Liver (tissue), 9 donors: ENCODE measurements around the gene SCARB1. TPM values are rescaled to one million over a fixed set of nuclear protein-coding genes. Genes with fewer than 3 reads are reported as not detected.

ENCODE experiments used
- DNase-seq: peaks from one replicate; pipeline ENCODE4 v3.0.0-alpha.2; 2017; ENCODE audit warnings: low spot score
- H3K27ac ChIP-seq, 2 donors: one replicate each; pipeline ENCODE4 v1.7.0; 2013; ENCODE audit warnings: inconsistent platforms in 2 of 2, low read length in 2 of 2, control low read depth in 1 of 2, low read depth in 1 of 2, mild to moderate bottlenecking in 1 of 2
- H3K27me3 ChIP-seq, 4 donors: one replicate each; pipeline versions ENCODE4 v1.6.1 to v1.7.0; 2013; ENCODE audit warnings: low read length in 3 of 4, inconsistent platforms in 1 of 4, mild to moderate bottlenecking in 1 of 4, moderate library complexity in 1 of 4; ENCODE audit not compliant: control insufficient read depth in 4 of 4, insufficient read depth in 4 of 4
- H3K36me3 ChIP-seq, 4 donors: one replicate each; pipeline versions ENCODE4 v1.6.1 to v1.7.0; 2013; ENCODE audit warnings: low read length in 3 of 4, mild to moderate bottlenecking in 3 of 4, low read depth in 1 of 4, moderate library complexity in 1 of 4; ENCODE audit not compliant: control insufficient read depth in 4 of 4, insufficient read depth in 3 of 4
- H3K4me1 ChIP-seq, 4 donors: one replicate each; pipeline versions ENCODE4 v1.6.1 to v1.7.0; 2013; ENCODE audit warnings: low read length in 3 of 4, mild to moderate bottlenecking in 3 of 4, moderate library complexity in 1 of 4; ENCODE audit not compliant: control insufficient read depth in 4 of 4, insufficient read depth in 4 of 4
- H3K4me3 ChIP-seq, 3 donors: one replicate each; pipeline versions ENCODE4 v1.6.1 to v1.7.0; 2013; ENCODE audit warnings: low read length in 3 of 3, control low read depth in 1 of 3, low read depth in 1 of 3, mild to moderate bottlenecking in 1 of 3
- H3K9ac ChIP-seq, 2 donors: one replicate each; pipeline ENCODE4 v1.7.0; 2013; ENCODE audit warnings: low read length in 2 of 2, mild to moderate bottlenecking in 2 of 2, moderate library complexity in 2 of 2, control low read depth in 1 of 2, low read depth in 1 of 2
- H3K9me3 ChIP-seq, 4 donors: one replicate each; pipeline versions ENCODE4 v1.6.1 to v1.7.0; 2013; ENCODE audit warnings: low read length in 3 of 4; ENCODE audit not compliant: control insufficient read depth in 4 of 4
- ATF3 ChIP-seq: IDR thresholded peaks from 2 replicates; pipeline ENCODE4 v1.6.1; 2016; ENCODE audit warnings: antibody characterized with exemption
- EGR1 ChIP-seq, 2 donors: IDR thresholded peaks; 2 replicates each; pipeline ENCODE4 v1.6.1; 2016 to 2018; ENCODE audit warnings: antibody characterized with exemption in 2 of 2, low read depth in 2 of 2
- FOXA2 ChIP-seq: IDR thresholded peaks from 2 replicates; pipeline ENCODE4 v1.6.1; 2016; ENCODE audit warnings: antibody characterized with exemption
- GABPA ChIP-seq, 2 donors: IDR thresholded peaks in 1 of 2; conservative IDR thresholded peaks in 1 of 2; 2 replicates each; pipeline ENCODE4 v1.6.1; 2016; ENCODE audit warnings: antibody characterized with exemption in 2 of 2, mild to moderate bottlenecking in 1 of 2, moderate library complexity in 1 of 2
- HNF4A ChIP-seq, 2 donors: conservative IDR thresholded peaks; 2 replicates each; pipeline ENCODE4 v1.6.1; 2016; ENCODE audit warnings: antibody characterized with exemption in 2 of 2, mild to moderate bottlenecking in 2 of 2
- HNF4G ChIP-seq: IDR thresholded peaks from 2 replicates; pipeline ENCODE4 v1.6.1; 2016; ENCODE audit warnings: antibody characterized with exemption
- JUND ChIP-seq, 2 donors: IDR thresholded peaks; 2 replicates each; pipeline ENCODE4 v1.6.1; 2016; ENCODE audit warnings: antibody characterized with exemption in 2 of 2
- RXRA ChIP-seq, 2 donors: IDR thresholded peaks; 2 replicates each; pipeline ENCODE4 v1.6.1; 2017 to 2018; ENCODE audit warnings: antibody characterized with exemption in 2 of 2, mild to moderate bottlenecking in 1 of 2
- SP1 ChIP-seq: IDR thresholded peaks from 2 replicates; pipeline ENCODE4 v1.6.1; 2018; ENCODE audit warnings: antibody characterized with exemption, mild to moderate bottlenecking
- TAF1 ChIP-seq: conservative IDR thresholded peaks from 2 replicates; pipeline ENCODE4 v1.6.1; 2016; ENCODE audit warnings: antibody characterized with exemption, mild to moderate bottlenecking
- YY1 ChIP-seq: IDR thresholded peaks from 2 replicates; pipeline ENCODE4 v1.6.1; 2016; ENCODE audit warnings: antibody characterized with exemption, mild to moderate bottlenecking
- WGBS: extraction: QIAGEN DNeasy Blood & Tissue Kit; methylation state at CpG from one replicate; pipeline ENCODE4 v1.1.7; 2013; 5-methylcytosine and 5-hydroxymethylcytosine counted together
- polyA plus RNA-seq, 2 donors: library from polyadenylated mRNA; stranded (reverse) in 1 of 2; unstranded in 1 of 2; fragments of 200-250 nt in 1 of 2; fragments of >200 nt in 1 of 2; fragmentation: Nextera tagmentation in 1 of 2; extraction: Ambion mirVana in 1 of 2; gene quantifications; one replicate each; pipeline versions ENCODE4 v1.2.1 to v1.2.3, GENCODE V29; 2013 to 2015
- total RNA-seq, 2 donors: library from RNA; depleted of rRNA; stranded (reverse); fragments of >200 nt; gene quantifications; one replicate each; pipeline ENCODE4 v1.2.3, GENCODE V29; 2014
- TF ChIP-seq, protein P1 (sequence below): IDR thresholded peaks from 2 replicates; pipeline ENCODE4 v1.6.1; 2016; ENCODE audit warnings: antibody characterized with exemption
- TF ChIP-seq, protein P2 (sequence below): IDR thresholded peaks from 2 replicates; pipeline ENCODE4 v1.6.1; 2016; ENCODE audit warnings: antibody characterized with exemption
- donor health status: healthy.
- donor health status: healthy.
- donor health status: healthy.
- donor health status: healthy.
- donor health status: healthy.

The SCARB1 gene
- total and polyA plus RNA-seq, 4 donors: 85.3 to 289 (median 141) TPM

GRCh38 chr12:124875803-124876132, 12.1 kb upstream of the SCARB1 start:
- H3K27me3 ChIP-seq: no peaks in the 10 kb centered on the region
- peak overlapping the region in 1 of 2 donors; percentile 18 for H3K9ac ChIP-seq
- H3K4me1 ChIP-seq: peaks cover 6 to 39% (median 28%) of the 10 kb centered on the region in 4 donors
- 33% methylated on average over 2 of the region's 2 CpGs for WGBS
- peak overlapping the region in 1 of 2 donors; percentile 36 for H3K27ac ChIP-seq
- DNase-seq: no peak
- no peaks in the 10 kb centered on the region for H3K9me3 ChIP-seq
- H3K36me3 ChIP-seq: no peaks in the 10 kb centered on the region
- no peak overlapping the region for H3K4me3 ChIP-seq
- TF ChIP-seq TAF1 (no peak), RXRA (IDR thresholded peaks at IDR 0.05) (peak; percentile 53 to 60), HNF4A (conservative IDR thresholded peaks at IDR 0.05) (peak; percentile 48 to 57)

DNA sequence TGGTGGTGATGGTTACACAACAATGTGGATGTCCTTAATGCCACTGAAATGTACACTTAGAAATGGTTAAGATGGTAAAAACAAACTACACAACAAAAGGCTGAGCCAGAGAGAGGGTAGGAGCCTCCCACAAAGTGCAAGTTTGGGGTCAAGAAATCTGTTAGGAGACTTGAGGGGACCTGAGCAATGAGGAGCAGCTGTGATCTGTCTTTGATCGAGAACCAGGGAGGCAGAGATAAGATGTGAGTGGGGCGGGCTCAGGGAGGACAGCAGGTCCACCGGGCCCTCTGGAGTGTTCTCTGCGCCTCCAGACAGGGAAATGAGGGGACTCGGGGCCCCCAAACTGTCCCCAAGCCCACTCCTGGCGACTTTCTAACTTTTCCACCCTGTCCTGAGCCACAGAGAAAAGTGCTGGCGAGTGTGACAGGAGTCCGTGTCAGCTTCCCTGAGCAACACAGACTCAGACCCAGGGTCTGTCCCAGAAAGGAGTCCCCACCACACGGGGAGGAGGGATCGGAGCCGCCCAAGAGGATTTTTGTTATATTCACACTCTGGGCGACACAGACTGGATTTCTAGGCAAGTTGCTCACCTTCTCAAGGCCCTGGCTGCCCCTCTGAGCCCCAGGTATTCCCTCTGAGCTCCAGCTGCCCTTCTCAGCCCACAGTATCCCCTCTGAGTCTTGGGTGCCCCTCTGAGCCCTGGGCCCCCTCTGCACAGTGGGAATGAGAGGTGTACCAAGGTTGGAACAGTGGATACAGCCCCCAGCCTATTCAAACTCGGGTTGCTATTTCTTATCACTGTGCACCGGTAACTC, 11.5 kb upstream of the SCARB1 start:
- peaks cover 6 to 39% (median 28%) of the 10 kb centered on the region in 4 donors for H3K4me1 ChIP-seq
- H3K4me3 ChIP-seq: no peak overlapping the region
- no peaks in the 10 kb centered on the region for H3K9me3 ChIP-seq
- no peaks in the 10 kb centered on the region for H3K27me3 ChIP-seq
- H3K27ac ChIP-seq: peak overlapping the region in 1 of 2 donors; percentile 36
- no peak for TF ChIP-seq SP1
- no peak for TF ChIP-seq ATF3
- TF ChIP-seq HNF4G: no peak
- TF ChIP-seq YY1: no peak
- no peak for TF ChIP-seq RXRA (IDR thresholded peaks at IDR 0.05)
- TF ChIP-seq TAF1: no peak
- TF ChIP-seq HNF4A (conservative IDR thresholded peaks at IDR 0.05): no peak
- TF ChIP-seq FOXA2: no peak
- TF ChIP-seq, protein P1, sequence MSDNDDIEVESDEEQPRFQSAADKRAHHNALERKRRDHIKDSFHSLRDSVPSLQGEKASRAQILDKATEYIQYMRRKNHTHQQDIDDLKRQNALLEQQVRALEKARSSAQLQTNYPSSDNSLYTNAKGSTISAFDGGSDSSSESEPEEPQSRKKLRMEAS: no peak
- TF ChIP-seq, protein P2, sequence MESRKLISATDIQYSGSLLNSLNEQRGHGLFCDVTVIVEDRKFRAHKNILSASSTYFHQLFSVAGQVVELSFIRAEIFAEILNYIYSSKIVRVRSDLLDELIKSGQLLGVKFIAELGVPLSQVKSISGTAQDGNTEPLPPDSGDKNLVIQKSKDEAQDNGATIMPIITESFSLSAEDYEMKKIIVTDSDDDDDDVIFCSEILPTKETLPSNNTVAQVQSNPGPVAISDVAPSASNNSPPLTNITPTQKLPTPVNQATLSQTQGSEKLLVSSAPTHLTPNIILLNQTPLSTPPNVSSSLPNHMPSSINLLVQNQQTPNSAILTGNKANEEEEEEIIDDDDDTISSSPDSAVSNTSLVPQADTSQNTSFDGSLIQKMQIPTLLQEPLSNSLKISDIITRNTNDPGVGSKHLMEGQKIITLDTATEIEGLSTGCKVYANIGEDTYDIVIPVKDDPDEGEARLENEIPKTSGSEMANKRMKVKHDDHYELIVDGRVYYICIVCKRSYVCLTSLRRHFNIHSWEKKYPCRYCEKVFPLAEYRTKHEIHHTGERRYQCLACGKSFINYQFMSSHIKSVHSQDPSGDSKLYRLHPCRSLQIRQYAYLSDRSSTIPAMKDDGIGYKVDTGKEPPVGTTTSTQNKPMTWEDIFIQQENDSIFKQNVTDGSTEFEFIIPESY: no peak
- peak overlapping the region in 1 of 2 donors; percentile 18 for H3K9ac ChIP-seq
- 78% methylated on average over 14 of the region's 14 CpGs for WGBS
- H3K36me3 ChIP-seq: no peaks in the 10 kb centered on the region
- DNase-seq: no peak

GRCh38 chr12:124874188-124874587, 10.5 kb upstream of the SCARB1 start:
- Histone ChIP-seq H3K36me3 (no peaks in the 10 kb centered on the region), H3K9ac (no peak overlapping the region), H3K4me1 (peaks cover 6 to 39% (median 28%) of the 10 kb centered on the region in 4 donors), H3K4me3 (no peak overlapping the region), H3K27ac (no peak overlapping the region), H3K27me3 (no peaks in the 10 kb centered on the region), H3K9me3 (no peaks in the 10 kb centered on the region)
- no peak for DNase-seq
- TF ChIP-seq JUND (IDR thresholded peaks at IDR 0.05) (no peak), GABPA (IDR thresholded peaks at IDR 0.05 in 1 of 2, conservative IDR thresholded peaks at IDR 0.05 in 1 of 2) (no peak), YY1 (no peak), SP1 (no peak), EGR1 (IDR thresholded peaks at IDR 0.05; ENCODE audit: low read depth in 2 of 2) (no peak)
- 96% methylated on average over 4 of the region's 4 CpGs for WGBS
